Fibroblast of mammary gland (primary cell): ENCODE data around the gene LY86.
A peak's percentile ranks its signal among the peaks of the same experiment; 100 is the strongest.

Experiments used
- DNase-seq: peaks from one replicate; pipeline ENCODE4 v3.0.0-alpha.2; 2010; ENCODE audit warnings: low read depth
- H3K4me3 ChIP-seq: 2 replicates; pipeline ENCODE4 v1.5.1; 2011; ENCODE audit warnings: low read depth, mild to moderate bottlenecking, low read length, moderate library complexity; ENCODE audit not compliant: control insufficient read depth
- TF ChIP-seq, protein P1 (sequence below): conservative IDR thresholded peaks from 2 replicates; pipeline ENCODE4 v1.5.1; 2011; ENCODE audit warnings: low read depth, low read length, inconsistent platforms; ENCODE audit not compliant: control insufficient read depth, insufficient read depth

The LY86 gene

DNA sequence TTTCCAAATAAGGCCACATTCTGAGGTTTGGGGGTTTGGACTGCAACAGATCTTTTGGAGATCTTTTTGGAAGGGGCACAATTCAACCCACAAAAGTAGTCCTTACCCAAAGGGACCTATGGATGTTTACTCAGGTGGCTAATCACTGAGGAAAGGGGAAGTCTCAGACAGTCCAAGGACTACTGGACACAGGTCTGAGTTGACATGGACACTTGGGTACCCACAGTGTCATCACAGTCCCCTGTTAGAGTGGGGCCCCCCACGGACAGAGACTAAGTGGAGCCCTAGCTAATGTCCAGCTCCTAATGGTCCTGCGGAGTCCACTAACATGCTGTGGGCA, 101.6 kb downstream of the LY86 start:
- TF ChIP-seq, protein P1, sequence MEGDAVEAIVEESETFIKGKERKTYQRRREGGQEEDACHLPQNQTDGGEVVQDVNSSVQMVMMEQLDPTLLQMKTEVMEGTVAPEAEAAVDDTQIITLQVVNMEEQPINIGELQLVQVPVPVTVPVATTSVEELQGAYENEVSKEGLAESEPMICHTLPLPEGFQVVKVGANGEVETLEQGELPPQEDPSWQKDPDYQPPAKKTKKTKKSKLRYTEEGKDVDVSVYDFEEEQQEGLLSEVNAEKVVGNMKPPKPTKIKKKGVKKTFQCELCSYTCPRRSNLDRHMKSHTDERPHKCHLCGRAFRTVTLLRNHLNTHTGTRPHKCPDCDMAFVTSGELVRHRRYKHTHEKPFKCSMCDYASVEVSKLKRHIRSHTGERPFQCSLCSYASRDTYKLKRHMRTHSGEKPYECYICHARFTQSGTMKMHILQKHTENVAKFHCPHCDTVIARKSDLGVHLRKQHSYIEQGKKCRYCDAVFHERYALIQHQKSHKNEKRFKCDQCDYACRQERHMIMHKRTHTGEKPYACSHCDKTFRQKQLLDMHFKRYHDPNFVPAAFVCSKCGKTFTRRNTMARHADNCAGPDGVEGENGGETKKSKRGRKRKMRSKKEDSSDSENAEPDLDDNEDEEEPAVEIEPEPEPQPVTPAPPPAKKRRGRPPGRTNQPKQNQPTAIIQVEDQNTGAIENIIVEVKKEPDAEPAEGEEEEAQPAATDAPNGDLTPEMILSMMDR: no peak

DNA sequence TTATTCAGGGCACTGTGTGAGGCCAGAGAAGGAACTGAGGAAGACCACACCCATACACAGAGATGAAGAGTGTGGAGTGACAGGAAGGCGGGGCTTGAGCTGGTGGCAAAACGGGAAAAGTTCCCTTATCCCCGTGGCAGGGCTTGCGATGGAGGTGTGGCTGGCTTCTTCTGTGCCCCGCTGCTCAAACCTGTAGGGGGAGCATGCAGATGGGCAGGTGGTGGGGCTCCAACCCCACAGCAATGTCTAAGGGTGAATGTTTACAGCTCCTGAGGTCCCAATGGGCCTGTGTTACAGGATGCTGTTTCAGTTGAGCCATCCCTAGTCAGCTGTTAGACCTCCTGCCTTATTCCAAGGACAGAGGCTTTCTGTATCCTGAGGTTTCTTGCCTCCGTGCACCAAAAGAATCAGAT, 105.9 kb downstream of the LY86 start:
- TF ChIP-seq, protein P1: no peak
- DNase-seq: no peak
- no peak overlapping the region for H3K4me3 ChIP-seq

More for the DNA sequence above, 101.6 kb downstream of the LY86 start:
- no peak overlapping the region for H3K4me3 ChIP-seq
- DNase-seq: no peak

DNA sequence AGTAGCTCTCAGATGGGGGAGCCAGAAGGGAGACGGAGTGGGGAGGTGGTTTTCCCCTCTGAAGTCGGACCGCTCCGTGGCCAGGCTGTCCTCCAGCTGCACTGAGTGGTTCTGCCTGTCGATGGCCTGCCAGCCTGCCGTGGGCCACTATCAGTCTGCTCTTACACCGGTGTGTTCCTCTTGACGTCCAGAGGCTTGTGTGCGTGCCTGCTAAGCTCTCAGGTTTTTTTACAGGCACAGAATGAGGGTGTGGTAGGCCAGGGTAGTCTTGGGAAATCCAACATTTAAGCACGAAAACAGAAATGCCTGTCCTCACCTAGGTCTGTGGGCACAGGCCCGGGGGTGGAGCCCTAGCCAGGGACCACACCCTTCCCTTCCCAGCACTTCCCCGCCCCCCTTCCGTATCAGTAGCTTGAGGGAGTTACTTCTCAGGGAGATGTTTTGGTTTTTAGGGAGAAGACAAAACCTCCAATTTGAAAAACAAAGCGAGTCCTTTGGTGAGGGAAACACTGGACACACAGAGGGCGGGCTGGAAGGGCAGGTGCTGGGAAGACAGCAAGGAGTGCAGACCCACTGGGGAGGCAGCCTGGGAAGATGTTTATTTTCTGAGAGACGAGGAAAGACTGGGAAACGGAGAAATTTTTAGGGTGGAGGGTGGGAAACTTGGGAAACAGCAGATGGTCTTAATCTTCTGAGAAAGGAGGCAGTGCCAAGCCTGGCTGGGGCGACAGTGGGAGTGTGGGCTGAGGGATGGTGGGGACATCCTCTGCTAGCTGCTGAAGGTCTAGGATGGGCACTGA, 106.5 kb downstream of the LY86 start:
- DNase-seq: no peak
- H3K4me3 ChIP-seq: no peak overlapping the region
- TF ChIP-seq, protein P1: no peak

DNA sequence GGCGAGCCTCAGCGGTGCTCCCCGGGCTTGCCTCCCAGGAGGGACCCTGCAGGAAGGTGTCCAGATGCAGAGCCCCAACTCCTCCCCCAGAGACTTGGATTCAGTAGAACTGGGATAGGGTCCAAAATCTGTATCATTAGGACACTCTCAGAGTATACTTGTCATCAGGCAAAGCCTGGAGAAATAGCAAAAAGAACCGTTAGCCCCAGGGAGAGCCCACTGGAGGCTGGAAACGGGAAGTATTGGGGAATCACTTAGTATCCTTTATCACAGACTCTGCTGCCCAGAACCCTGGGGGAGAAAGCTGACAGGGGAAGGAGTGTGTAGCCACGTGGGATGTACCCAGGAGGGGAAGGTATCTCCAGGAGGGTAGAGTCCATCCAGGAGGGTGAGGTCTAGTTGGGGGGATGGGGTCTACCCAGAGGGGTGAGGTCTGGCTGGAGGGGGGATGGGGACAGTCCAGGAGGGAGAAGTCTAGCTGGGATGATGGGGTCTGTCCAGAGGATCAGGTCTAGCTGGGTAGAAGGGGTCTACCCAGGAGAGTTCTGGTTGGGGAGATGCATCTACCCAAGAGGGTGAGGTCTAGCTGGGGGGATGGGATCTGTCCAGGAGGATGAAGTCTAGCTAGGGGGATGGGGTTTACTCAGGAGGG, 107.2 kb downstream of the LY86 start:
- TF ChIP-seq, protein P1: no peak
- no peak overlapping the region for H3K4me3 ChIP-seq
- peak; percentile 67 for DNase-seq

DNA sequence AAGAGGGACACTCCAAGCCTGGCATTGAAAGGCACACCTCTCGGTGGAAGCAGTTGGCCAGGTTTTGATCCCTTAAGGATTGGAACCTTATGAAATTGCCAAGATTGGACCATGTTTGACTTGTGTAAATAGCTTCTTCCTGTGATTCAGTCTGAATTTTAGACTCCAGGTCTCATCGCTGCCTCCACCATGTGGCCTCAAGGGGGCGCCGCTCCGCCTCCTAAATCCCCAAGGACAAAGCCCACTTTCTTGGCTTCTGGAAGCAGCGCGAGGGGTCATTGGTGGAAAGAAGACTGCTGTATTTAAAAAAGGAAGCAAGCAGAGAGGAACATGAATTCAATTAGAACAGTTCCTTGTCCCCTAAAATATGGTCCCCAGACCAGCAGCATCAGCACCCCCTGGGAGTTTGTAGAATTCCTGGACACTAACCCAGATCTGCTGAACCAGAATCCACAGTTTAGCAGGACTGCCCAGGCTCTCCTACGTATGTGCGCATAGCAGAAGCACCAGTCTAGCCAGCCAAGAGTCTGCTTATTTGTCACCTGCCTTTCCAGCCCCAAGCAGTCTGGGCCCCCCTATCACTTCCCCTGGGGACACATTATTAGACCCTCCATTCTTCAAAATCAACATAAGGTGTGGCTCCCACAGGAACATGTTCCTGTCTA, 108.5 kb downstream of the LY86 start:
- no peak overlapping the region for H3K4me3 ChIP-seq
- DNase-seq: peak; percentile 78
- TF ChIP-seq, protein P1: peak; percentile 87

DNA sequence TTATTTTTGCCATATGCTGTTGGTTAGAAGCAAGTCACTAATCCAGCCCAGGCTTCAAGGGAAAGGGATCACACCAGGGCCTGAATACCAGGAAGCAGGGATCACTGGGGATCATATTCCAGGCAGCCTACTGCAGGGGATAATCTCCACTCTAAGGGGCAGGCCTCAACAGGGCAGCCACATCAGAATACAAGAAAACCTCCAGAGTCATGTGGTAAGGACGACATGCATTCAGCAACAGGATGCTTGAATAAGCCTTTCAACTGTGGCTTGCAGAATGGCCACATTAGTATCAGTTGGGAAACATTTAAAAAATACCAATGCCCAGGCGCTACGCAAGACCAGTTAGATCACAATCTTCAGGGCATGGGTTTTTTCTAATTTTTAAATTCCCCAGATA, 109.1 kb downstream of the LY86 start:
- TF ChIP-seq, protein P1: no peak
- H3K4me3 ChIP-seq: no peak overlapping the region
- no peak for DNase-seq
